ENCODE data around the gene EDIL3.

EDIL3 gene

GRCh38 chr5:84148651-84149050 is 236.0 kb downstream of the EDIL3 start:
- no peaks in the 10 kb centered on the region for H4K20me1 ChIP-seq (ENCODE audit: insufficient read depth, low read length)

GRCh38 chr5:84137541-84137940 is 247.1 kb downstream of the EDIL3 start:
- no peak overlapping the region for H3K4me2 ChIP-seq (ENCODE audit: low read length)
- H3K27me3 ChIP-seq (ENCODE audit: low read depth, low read length) = no peaks in the 10 kb centered on the region

More at GRCh38 chr5:84148651-84149050, 236.0 kb downstream of the EDIL3 start:
- H3K27me3 ChIP-seq (ENCODE audit: low read depth, low read length) = no peaks in the 10 kb centered on the region
- H3K4me2 ChIP-seq (ENCODE audit: low read length) = no peak overlapping the region
- no peak for TF ChIP-seq CTCF (IDR thresholded peaks at IDR 0.05; ENCODE audit: low read depth, low read length)
- no peak for TF ChIP-seq EZH2phosphoT487 (IDR thresholded peaks at IDR 0.05; ENCODE audit: low read depth)
- H3K4me1 ChIP-seq (ENCODE audit: low read length) = no peaks in the 10 kb centered on the region
- H3K9me3 ChIP-seq (ENCODE audit: insufficient read depth, low read length) = no peaks in the 10 kb centered on the region
- no peak overlapping the region for H2AFZ ChIP-seq (ENCODE audit: low read depth, low read length)
- no peaks in the 10 kb centered on the region for H3K36me3 ChIP-seq (replicated peaks; ENCODE audit: low read depth, low read length)
- no peaks in the 10 kb centered on the region for H3K79me2 ChIP-seq (ENCODE audit: low read length)
- H3K4me3 ChIP-seq (ENCODE audit: low read length) = no peak overlapping the region
- no peak overlapping the region for H3K9ac ChIP-seq (ENCODE audit: low read length)
- no peak overlapping the region for H3K27ac ChIP-seq (ENCODE audit: low read length)

GRCh38 chr5:84131372-84131771 is 253.3 kb downstream of the EDIL3 start:
- H3K36me3 ChIP-seq (replicated peaks; ENCODE audit: low read depth, low read length) = no peaks in the 10 kb centered on the region
- H4K20me1 ChIP-seq (ENCODE audit: insufficient read depth, low read length) = no peaks in the 10 kb centered on the region
- TF ChIP-seq CTCF (IDR thresholded peaks at IDR 0.05; ENCODE audit: low read depth, low read length) = no peak
- TF ChIP-seq EZH2phosphoT487 (IDR thresholded peaks at IDR 0.05; ENCODE audit: low read depth) = no peak
- H3K4me1 ChIP-seq (ENCODE audit: low read length) = no peaks in the 10 kb centered on the region
- no peak overlapping the region for H3K4me3 ChIP-seq (ENCODE audit: low read length)
- no peaks in the 10 kb centered on the region for H3K9me3 ChIP-seq (ENCODE audit: insufficient read depth, low read length)
- H3K4me2 ChIP-seq (ENCODE audit: low read length) = no peak overlapping the region
- H2AFZ ChIP-seq (ENCODE audit: low read depth, low read length) = no peak overlapping the region
- no peaks in the 10 kb centered on the region for H3K79me2 ChIP-seq (ENCODE audit: low read length)
- no peak overlapping the region for H3K9ac ChIP-seq (ENCODE audit: low read length)
- no peak overlapping the region for H3K27ac ChIP-seq (ENCODE audit: low read length)
- H3K27me3 ChIP-seq (ENCODE audit: low read depth, low read length) = no peaks in the 10 kb centered on the region

More at GRCh38 chr5:84137541-84137940, 247.1 kb downstream of the EDIL3 start:
- no peak overlapping the region for H2AFZ ChIP-seq (ENCODE audit: low read depth, low read length)
- H3K27ac ChIP-seq (ENCODE audit: low read length) = no peak overlapping the region
- no peak overlapping the region for H3K4me3 ChIP-seq (ENCODE audit: low read length)
- TF ChIP-seq CTCF (IDR thresholded peaks at IDR 0.05; ENCODE audit: low read depth, low read length) (no peak), EZH2phosphoT487 (IDR thresholded peaks at IDR 0.05; ENCODE audit: low read depth) (no peak)
- no peaks in the 10 kb centered on the region for H4K20me1 ChIP-seq (ENCODE audit: insufficient read depth, low read length)
- H3K36me3 ChIP-seq (replicated peaks; ENCODE audit: low read depth, low read length) = no peaks in the 10 kb centered on the region
- H3K79me2 ChIP-seq (ENCODE audit: low read length) = no peaks in the 10 kb centered on the region
- H3K9ac ChIP-seq (ENCODE audit: low read length) = no peak overlapping the region
- no peaks in the 10 kb centered on the region for H3K4me1 ChIP-seq (ENCODE audit: low read length)
- H3K9me3 ChIP-seq (ENCODE audit: insufficient read depth, low read length) = no peaks in the 10 kb centered on the region

- Histone ChIP-seq H3K9ac (ENCODE audit: low read length) (no peak overlapping the region), H2AFZ (ENCODE audit: low read depth, low read length) (no peak overlapping the region), H3K9me3 (ENCODE audit: insufficient read depth, low read length) (no peaks in the 10 kb centered on the region), H3K4me3 (ENCODE audit: low read length) (no peak overlapping the region), H3K36me3 (replicated peaks; ENCODE audit: low read depth, low read length) (no peaks in the 10 kb centered on the region), H3K27me3 (ENCODE audit: low read depth, low read length) (no peaks in the 10 kb centered on the region), H3K4me1 (ENCODE audit: low read length) (no peaks in the 10 kb centered on the region), H3K79me2 (ENCODE audit: low read length) (no peaks in the 10 kb centered on the region), H3K27ac (ENCODE audit: low read length) (no peak overlapping the region), H3K4me2 (ENCODE audit: low read length) (no peak overlapping the region), H4K20me1 (ENCODE audit: insufficient read depth, low read length) (no peaks in the 10 kb centered on the region)
- TF ChIP-seq CTCF (IDR thresholded peaks at IDR 0.05; ENCODE audit: low read depth, low read length) (no peak), EZH2phosphoT487 (IDR thresholded peaks at IDR 0.05; ENCODE audit: low read depth) (no peak)
Measured at GRCh38 chr5:84130006-84130580, 254.6 kb downstream of the EDIL3 start.
